MM.1S (cell line): ENCODE measurements around the gene PPP1R3G.

ENCODE experiments used
- DNase-seq: peaks from one replicate; pipeline ENCODE4 v3.0.0-alpha.2; 2015
- H2AFZ ChIP-seq: fragments of 300-600 bp; sonication (generic); 2 replicates; pipeline ENCODE4 v1.6.0; 2016; ENCODE audit warnings: antibody characterized with exemption, low read length
- H3F3A ChIP-seq: fragments of 300-600 bp; sonication (generic); 2 replicates; pipeline ENCODE4 v1.6.1; 2016; ENCODE audit warnings: mild to moderate bottlenecking, antibody characterized with exemption, low read length, moderate library complexity, mixed read lengths; ENCODE audit not compliant: insufficient read depth
- H3K27ac ChIP-seq: fragments of 300-600 bp; sonication (generic); 2 replicates; pipeline ENCODE4 v1.5.1; 2016; ENCODE audit warnings: mild to moderate bottlenecking, low read length
- H3K27me3 ChIP-seq: fragments of 300-600 bp; sonication (generic); replicated peaks from 2 replicates; pipeline ENCODE4 v1.6.0; 2016; ENCODE audit warnings: low read length; ENCODE audit not compliant: insufficient read depth
- H3K36me3 ChIP-seq: fragments of 300-600 bp; sonication (generic); replicated peaks from 2 replicates; pipeline ENCODE4 v1.6.1; 2016; ENCODE audit warnings: mild to moderate bottlenecking, low read length, mixed read lengths; ENCODE audit not compliant: insufficient read depth
- H3K4me1 ChIP-seq: fragments of 300-600 bp; sonication (generic); 2 replicates; pipeline ENCODE4 v1.6.1; 2016; ENCODE audit warnings: low read length, mixed read lengths
- H3K4me2 ChIP-seq: fragments of 300-600 bp; sonication (generic); 2 replicates; pipeline ENCODE4 v1.6.0; 2016; ENCODE audit warnings: low read depth, low read length
- H3K4me3 ChIP-seq: fragments of 300-600 bp; sonication (generic); 2 replicates; pipeline ENCODE4 v1.5.1; 2016; ENCODE audit warnings: low read length, mixed read lengths
- H3K79me2 ChIP-seq: fragments of 300-600 bp; sonication (generic); 2 replicates; pipeline ENCODE4 v1.6.1; 2016; ENCODE audit warnings: mixed run types, low read length, mixed read lengths
- H3K9ac ChIP-seq: fragments of 300-600 bp; sonication (generic); 2 replicates; pipeline ENCODE4 v1.6.1; 2016; ENCODE audit warnings: low read length, mixed read lengths
- H3K9me2 ChIP-seq: fragments of 300-600 bp; sonication (generic); replicated peaks from 2 replicates; pipeline ENCODE4 v1.6.1; 2016; ENCODE audit warnings: mild to moderate bottlenecking, low read length, mixed read lengths; ENCODE audit not compliant: insufficient read depth
- H3K9me3 ChIP-seq: fragments of 300-600 bp; sonication (generic); replicated peaks from 2 replicates; pipeline ENCODE4 v1.6.1; 2016; ENCODE audit warnings: mild to moderate bottlenecking, low read length, mixed read lengths; ENCODE audit not compliant: insufficient read depth
- H4K20me1 ChIP-seq: fragments of 300-600 bp; sonication (generic); 2 replicates; pipeline ENCODE4 v1.6.1; 2016; ENCODE audit warnings: mild to moderate bottlenecking, low read length, moderate library complexity, mixed read lengths; ENCODE audit not compliant: insufficient read depth
- EZH2 ChIP-seq: fragments of 300-600 bp; sonication (generic); optimal IDR thresholded peaks from 2 replicates; pipeline ENCODE3; 2017; ENCODE audit warnings: low read depth, mild to moderate bottlenecking, antibody characterized with exemption, low read length, mixed read lengths
- EZH2phosphoT487 ChIP-seq: fragments of 300-600 bp; sonication (generic); IDR thresholded peaks from 2 replicates; pipeline ENCODE4 v1.6.1; 2018; ENCODE audit warnings: antibody characterized with exemption, low read length
- TF ChIP-seq, protein P1 (sequence below): fragments of 300-600 bp; sonication (generic); IDR thresholded peaks from 2 replicates; pipeline ENCODE4 v1.5.1; 2016; ENCODE audit warnings: antibody characterized with exemption, low read length, mixed read lengths

Gene PPP1R3G

DNA sequence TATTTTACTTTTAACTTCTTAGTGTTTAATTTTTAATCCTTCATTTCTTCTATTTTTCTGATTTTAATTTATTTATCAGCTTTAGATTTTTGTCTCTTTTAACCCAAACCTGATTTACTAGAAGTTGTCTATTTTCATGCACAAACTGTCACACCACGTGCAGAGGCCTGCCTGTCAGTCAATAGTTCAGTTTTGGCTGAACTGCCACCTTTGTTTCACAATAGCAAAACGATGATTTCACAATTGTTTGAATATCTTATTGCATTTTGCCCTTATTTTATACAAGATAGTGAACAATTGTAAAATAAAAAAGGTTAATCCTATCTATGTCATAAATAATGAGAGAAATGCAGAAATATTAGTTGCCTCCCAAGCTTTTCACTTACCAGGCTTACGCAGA lies 24.0 kb upstream of the PPP1R3G start:
- H3K4me1 ChIP-seq, result peaks cover 23% of the 10 kb centered on the region
- H3K4me3 ChIP-seq, result no peak overlapping the region
- H3K36me3 ChIP-seq, result no peaks in the 10 kb centered on the region
- no peaks in the 10 kb centered on the region for H3K9me2 ChIP-seq
- no peak overlapping the region for H3K27ac ChIP-seq
- no peak overlapping the region for H2AFZ ChIP-seq
- no peaks in the 10 kb centered on the region for H3K9me3 ChIP-seq
- DNase-seq, result peak; percentile 5
- TF ChIP-seq EZH2, result no peak
- TF ChIP-seq, protein P1, sequence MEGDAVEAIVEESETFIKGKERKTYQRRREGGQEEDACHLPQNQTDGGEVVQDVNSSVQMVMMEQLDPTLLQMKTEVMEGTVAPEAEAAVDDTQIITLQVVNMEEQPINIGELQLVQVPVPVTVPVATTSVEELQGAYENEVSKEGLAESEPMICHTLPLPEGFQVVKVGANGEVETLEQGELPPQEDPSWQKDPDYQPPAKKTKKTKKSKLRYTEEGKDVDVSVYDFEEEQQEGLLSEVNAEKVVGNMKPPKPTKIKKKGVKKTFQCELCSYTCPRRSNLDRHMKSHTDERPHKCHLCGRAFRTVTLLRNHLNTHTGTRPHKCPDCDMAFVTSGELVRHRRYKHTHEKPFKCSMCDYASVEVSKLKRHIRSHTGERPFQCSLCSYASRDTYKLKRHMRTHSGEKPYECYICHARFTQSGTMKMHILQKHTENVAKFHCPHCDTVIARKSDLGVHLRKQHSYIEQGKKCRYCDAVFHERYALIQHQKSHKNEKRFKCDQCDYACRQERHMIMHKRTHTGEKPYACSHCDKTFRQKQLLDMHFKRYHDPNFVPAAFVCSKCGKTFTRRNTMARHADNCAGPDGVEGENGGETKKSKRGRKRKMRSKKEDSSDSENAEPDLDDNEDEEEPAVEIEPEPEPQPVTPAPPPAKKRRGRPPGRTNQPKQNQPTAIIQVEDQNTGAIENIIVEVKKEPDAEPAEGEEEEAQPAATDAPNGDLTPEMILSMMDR, result no peak
- TF ChIP-seq EZH2phosphoT487, result no peak
- H3K9ac ChIP-seq, result no peak overlapping the region
- H3K79me2 ChIP-seq, result no peaks in the 10 kb centered on the region
- peaks cover 14% of the 10 kb centered on the region for H3F3A ChIP-seq
- no peaks in the 10 kb centered on the region for H4K20me1 ChIP-seq
- no peak overlapping the region for H3K4me2 ChIP-seq
- H3K27me3 ChIP-seq, result no peaks in the 10 kb centered on the region

DNA sequence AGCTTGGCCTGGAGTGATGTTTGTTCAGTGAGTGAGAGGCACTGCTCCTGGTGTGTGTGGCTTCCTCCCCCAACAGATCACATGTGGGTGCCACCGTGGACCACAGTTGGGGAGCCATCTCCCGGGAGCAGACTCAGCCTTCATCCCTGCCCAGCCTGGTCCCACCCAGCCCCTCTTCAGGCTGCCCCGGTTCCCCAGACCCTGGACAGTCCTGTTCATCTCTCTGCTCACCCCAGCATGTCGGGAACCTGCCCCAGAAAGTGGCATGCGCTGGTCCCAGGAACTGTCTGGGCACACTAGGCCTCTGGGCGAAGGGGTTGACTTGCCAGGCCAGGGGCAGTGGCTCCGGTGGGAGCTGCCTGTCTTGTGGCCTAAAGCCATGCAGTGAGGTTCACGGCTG lies 21.5 kb upstream of the PPP1R3G start:
- no peaks in the 10 kb centered on the region for H3K9me2 ChIP-seq
- no peak for DNase-seq
- H3K27ac ChIP-seq, result no peak overlapping the region
- TF ChIP-seq, protein P1, result no peak
- no peaks in the 10 kb centered on the region for H3K27me3 ChIP-seq
- no peak overlapping the region for H2AFZ ChIP-seq
- no peak overlapping the region for H3K4me3 ChIP-seq
- H3K9ac ChIP-seq, result no peak overlapping the region
- H3K79me2 ChIP-seq, result no peaks in the 10 kb centered on the region
- H3K9me3 ChIP-seq, result no peaks in the 10 kb centered on the region
- no peaks in the 10 kb centered on the region for H4K20me1 ChIP-seq
- H3K4me1 ChIP-seq, result peaks cover 18% of the 10 kb centered on the region
- no peaks in the 10 kb centered on the region for H3K36me3 ChIP-seq
- peaks cover 14% of the 10 kb centered on the region for H3F3A ChIP-seq
- no peak overlapping the region for H3K4me2 ChIP-seq

- H3K36me3 ChIP-seq, result no peaks in the 10 kb centered on the region
- no peaks in the 10 kb centered on the region for H3K9me2 ChIP-seq
- H3K9ac ChIP-seq, result no peak overlapping the region
- no peak overlapping the region for H3K4me2 ChIP-seq
- no peak overlapping the region for H2AFZ ChIP-seq
- no peaks in the 10 kb centered on the region for H3K79me2 ChIP-seq
- no peaks in the 10 kb centered on the region for H3F3A ChIP-seq
- TF ChIP-seq EZH2 (no peak), EZH2phosphoT487 (no peak)
- TF ChIP-seq, protein P1, result no peak
- no peak overlapping the region for H3K27ac ChIP-seq
- H3K27me3 ChIP-seq, result no peaks in the 10 kb centered on the region
- peaks cover 1% of the 10 kb centered on the region; the same call in 1 of the 2 replicates for H3K4me1 ChIP-seq
- H3K9me3 ChIP-seq, result no peaks in the 10 kb centered on the region
- no peaks in the 10 kb centered on the region for H4K20me1 ChIP-seq
- peak; percentile 0 for DNase-seq
- no peak overlapping the region for H3K4me3 ChIP-seq
These were observed 18.6 kb upstream of the PPP1R3G start for GRCh38 chr6:5066456-5067093.
